RWPE2 (cell line): Measurements from ENCODE around the gene TEX264.

ENCODE experiments used
- ATAC-seq: fragments of 200-7000 bp; cut with Tn5 transposase; 3 replicates; pipeline ENCODE4 v1.9.1; 2021; ENCODE audit warnings: low read depth
- DNase-seq: peaks from one replicate; pipeline ENCODE4 v3.0.0-alpha.2; 2020; ENCODE audit warnings: low spot score
- H3K27ac ChIP-seq: fragments of 450-650 bp; 2 replicates; pipeline ENCODE4 v1.5.1; 2017; ENCODE audit warnings: mild to moderate bottlenecking; ENCODE audit not compliant: poor library complexity, severe bottlenecking
- H3K27me3 ChIP-seq: fragments of 250-450 bp; sonication (Bioruptor Pico); 2 replicates; pipeline ENCODE4 v1.5.1; 2021; ENCODE audit warnings: mild to moderate bottlenecking, moderate library complexity; ENCODE audit not compliant: insufficient read depth, poor library complexity, severe bottlenecking
- H3K36me3 ChIP-seq: fragments of 250-450 bp; sonication (Bioruptor Pico); 2 replicates; pipeline ENCODE4 v1.5.1; 2020; ENCODE audit warnings: low read depth, mild to moderate bottlenecking, moderate library complexity
- H3K4me1 ChIP-seq: fragments of 250-450 bp; sonication (Bioruptor Pico); 2 replicates; pipeline ENCODE4 v1.5.1; 2021; ENCODE audit warnings: mild to moderate bottlenecking, moderate library complexity; ENCODE audit not compliant: insufficient read depth, poor library complexity, severe bottlenecking
- H3K4me3 ChIP-seq: fragments of 250-450 bp; sonication (Bioruptor Pico); 2 replicates; pipeline ENCODE4 v1.5.1; 2021; ENCODE audit warnings: mild to moderate bottlenecking, moderate library complexity; ENCODE audit not compliant: severe bottlenecking
- H3K9me3 ChIP-seq: fragments of 250-450 bp; sonication (Bioruptor Pico); 2 replicates; pipeline ENCODE4 v1.5.1; 2021; ENCODE audit warnings: mild to moderate bottlenecking, moderate library complexity; ENCODE audit not compliant: severe bottlenecking
- TF ChIP-seq, protein P1 (sequence below): fragments of 450-650 bp; IDR thresholded peaks from one replicate; pipeline ENCODE4 v1.5.1; 2017; ENCODE audit warnings: mild to moderate bottlenecking, moderate library complexity; ENCODE audit not compliant: poor library complexity, severe bottlenecking

The TEX264 gene

DNA sequence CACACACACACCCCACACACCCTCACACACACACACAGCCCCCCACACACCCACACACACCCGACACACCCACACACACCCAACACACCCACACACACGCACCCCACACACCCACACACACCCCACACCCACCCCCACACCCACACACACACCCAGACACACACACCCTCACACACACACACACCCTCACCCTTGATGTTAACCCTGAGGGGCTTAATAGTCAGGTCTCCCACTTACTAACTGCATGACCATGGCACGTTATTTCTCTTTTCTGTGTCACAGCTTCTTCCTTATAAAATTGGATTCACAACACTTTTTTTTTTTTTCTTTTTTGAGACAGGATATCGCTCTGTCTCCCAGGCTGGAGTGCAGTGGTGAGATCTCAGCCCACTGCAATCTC lies 38.6 kb downstream of the TEX264 start:
- TF ChIP-seq, protein P1, sequence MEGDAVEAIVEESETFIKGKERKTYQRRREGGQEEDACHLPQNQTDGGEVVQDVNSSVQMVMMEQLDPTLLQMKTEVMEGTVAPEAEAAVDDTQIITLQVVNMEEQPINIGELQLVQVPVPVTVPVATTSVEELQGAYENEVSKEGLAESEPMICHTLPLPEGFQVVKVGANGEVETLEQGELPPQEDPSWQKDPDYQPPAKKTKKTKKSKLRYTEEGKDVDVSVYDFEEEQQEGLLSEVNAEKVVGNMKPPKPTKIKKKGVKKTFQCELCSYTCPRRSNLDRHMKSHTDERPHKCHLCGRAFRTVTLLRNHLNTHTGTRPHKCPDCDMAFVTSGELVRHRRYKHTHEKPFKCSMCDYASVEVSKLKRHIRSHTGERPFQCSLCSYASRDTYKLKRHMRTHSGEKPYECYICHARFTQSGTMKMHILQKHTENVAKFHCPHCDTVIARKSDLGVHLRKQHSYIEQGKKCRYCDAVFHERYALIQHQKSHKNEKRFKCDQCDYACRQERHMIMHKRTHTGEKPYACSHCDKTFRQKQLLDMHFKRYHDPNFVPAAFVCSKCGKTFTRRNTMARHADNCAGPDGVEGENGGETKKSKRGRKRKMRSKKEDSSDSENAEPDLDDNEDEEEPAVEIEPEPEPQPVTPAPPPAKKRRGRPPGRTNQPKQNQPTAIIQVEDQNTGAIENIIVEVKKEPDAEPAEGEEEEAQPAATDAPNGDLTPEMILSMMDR, result no peak
- no peak overlapping the region for H3K4me3 ChIP-seq
- peaks cover 8% of the 10 kb centered on the region for H3K27me3 ChIP-seq
- no peaks in the 10 kb centered on the region for H3K36me3 ChIP-seq
- H3K27ac ChIP-seq, result no peak overlapping the region
- ATAC-seq, result no peak
- no peaks in the 10 kb centered on the region for H3K4me1 ChIP-seq
- H3K9me3 ChIP-seq, result no peaks in the 10 kb centered on the region
- peak; percentile 17 for DNase-seq

DNA sequence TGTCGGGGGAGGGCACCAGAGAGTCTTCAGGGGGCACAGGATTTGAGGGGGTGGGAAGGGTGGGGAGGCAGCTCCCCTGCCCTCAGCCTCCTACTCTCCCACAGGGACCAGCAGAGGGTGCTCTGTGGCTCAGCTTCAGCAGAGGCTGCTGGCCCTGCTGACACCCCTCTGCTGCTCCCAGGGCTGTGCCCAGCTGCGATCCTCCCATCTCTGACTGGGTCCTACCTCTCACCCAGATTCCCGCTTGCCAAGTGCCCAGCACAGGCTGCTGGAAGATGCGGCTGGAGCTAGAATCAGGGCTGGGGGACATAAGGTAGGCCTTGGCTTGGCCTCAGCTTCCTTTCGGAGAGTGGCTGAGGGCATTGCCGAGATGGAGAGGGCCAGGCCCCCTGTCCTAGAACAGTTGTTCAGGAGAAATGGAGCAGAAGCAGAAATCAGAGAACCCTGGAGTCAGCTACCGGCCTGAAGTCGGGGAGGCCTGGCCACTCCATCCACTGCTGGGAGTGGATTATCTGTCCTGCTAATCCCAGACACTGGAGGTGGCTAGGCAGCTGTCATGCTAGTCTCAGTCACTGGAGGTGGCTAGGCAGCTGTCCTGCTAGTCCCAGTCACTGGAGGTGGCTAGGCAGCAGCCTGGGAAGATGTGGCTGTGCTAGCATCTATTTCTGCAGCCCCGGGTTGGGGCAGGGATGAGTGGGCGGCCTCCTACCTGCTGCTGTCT lies 39.7 kb downstream of the TEX264 start:
- H3K9me3 ChIP-seq, result no peaks in the 10 kb centered on the region
- DNase-seq, result peak; percentile 34
- TF ChIP-seq, protein P1, result no peak
- H3K27me3 ChIP-seq, result peaks cover 8% of the 10 kb centered on the region
- H3K4me1 ChIP-seq, result no peaks in the 10 kb centered on the region
- no peak overlapping the region for H3K27ac ChIP-seq
- ATAC-seq, result no peak
- H3K4me3 ChIP-seq, result no peak overlapping the region
- H3K36me3 ChIP-seq, result no peaks in the 10 kb centered on the region

DNA sequence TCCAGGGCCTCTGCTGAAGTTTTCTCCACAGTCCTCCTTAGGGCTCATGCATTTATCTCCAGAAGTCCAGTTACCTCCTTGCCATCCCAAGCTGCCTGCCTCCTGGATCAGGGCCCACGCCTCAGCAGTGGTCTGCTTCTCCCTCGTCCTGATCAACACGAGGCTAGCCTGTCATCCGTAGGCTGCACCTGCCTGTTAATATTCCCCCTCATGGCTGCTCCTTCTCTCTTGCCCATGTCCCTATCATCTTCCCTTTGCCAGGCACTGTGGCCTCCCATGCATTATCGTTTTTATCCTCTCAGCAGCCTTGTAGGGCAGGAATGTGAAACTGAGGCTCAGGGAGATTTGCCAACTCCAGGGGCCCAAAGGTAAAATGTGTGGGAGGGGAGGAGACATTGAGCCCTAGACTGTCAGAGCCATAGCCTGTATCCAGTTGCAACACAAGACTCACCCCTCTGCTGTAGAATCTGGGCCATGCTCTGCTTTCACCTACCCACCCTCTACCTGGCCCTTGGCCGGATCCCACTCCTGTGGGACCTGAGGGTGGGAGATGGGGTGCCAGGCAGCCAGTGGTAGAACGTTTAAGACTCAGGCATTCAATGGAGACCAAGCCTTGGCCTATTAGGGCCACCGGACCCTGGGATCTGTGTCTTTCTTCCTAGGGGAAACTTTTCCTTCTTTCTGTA lies 40.4 kb downstream of the TEX264 start:
- TF ChIP-seq, protein P1, result no peak
- H3K4me1 ChIP-seq, result no peaks in the 10 kb centered on the region
- H3K9me3 ChIP-seq, result no peaks in the 10 kb centered on the region
- H3K4me3 ChIP-seq, result no peak overlapping the region
- H3K27me3 ChIP-seq, result peaks cover 8% of the 10 kb centered on the region
- no peak overlapping the region for H3K27ac ChIP-seq
- H3K36me3 ChIP-seq, result no peaks in the 10 kb centered on the region
- DNase-seq (peak; percentile 16), ATAC-seq (no peak)

DNA sequence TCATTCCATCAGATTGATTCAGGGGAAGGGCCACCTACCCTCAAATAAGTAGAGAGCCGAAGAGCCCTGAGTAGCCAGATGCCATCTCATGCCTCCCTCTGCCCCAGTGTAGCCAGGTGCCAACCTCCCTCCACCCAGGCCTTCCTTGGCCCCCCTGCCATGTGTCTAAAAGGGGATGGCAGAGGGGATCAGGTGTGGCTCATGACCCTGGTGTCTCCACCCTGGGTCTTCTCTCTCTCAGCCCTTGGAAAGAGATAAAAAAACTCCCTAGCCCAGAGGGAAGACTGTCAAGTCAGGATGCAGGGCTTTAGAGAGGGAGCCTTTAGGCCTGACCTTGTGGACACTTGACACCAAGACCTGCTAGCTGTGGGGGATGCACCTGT lies 41.0 kb downstream of the TEX264 start:
- Histone ChIP-seq H3K27me3 (peaks cover 8% of the 10 kb centered on the region), H3K4me3 (no peak overlapping the region), H3K4me1 (no peaks in the 10 kb centered on the region), H3K9me3 (no peaks in the 10 kb centered on the region), H3K36me3 (no peaks in the 10 kb centered on the region), H3K27ac (no peak overlapping the region)
- no peak for ATAC-seq
- peak; percentile 10 for DNase-seq
- TF ChIP-seq, protein P1, result no peak

DNA sequence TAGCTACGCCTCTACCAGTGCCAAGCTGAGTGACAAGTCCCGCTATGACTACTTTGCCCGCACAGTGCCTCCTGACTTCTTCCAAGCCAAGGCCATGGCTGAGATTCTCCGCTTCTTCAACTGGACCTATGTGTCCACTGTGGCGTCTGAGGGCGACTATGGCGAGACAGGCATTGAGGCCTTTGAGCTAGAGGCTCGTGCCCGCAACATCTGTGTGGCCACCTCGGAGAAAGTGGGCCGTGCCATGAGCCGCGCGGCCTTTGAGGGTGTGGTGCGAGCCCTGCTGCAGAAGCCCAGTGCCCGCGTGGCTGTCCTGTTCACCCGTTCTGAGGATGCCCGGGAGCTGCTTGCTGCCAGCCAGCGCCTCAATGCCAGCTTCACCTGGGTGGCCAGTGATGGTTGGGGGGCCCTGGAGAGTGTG lies 41.5 kb downstream of the TEX264 start:
- Histone ChIP-seq H3K4me1 (no peaks in the 10 kb centered on the region), H3K4me3 (no peak overlapping the region), H3K9me3 (no peaks in the 10 kb centered on the region), H3K27ac (no peak overlapping the region), H3K27me3 (peaks cover 5% of the 10 kb centered on the region), H3K36me3 (no peaks in the 10 kb centered on the region)
- DNase-seq (peak; percentile 45), ATAC-seq (no peak)
- TF ChIP-seq, protein P1, result no peak
